Skeletal muscle tissue (tissue), 4 donors: ENCODE results near the gene EPB41L3. TPM values are rescaled to one million over a fixed set of nuclear protein-coding genes. Genes with fewer than 3 reads are reported as not detected.

Source experiments
- H3K27ac ChIP-seq: one replicate; pipeline ENCODE4 v1.7.0; 2013; ENCODE audit warnings: mild to moderate bottlenecking, low read depth, low read length, inconsistent platforms
- H3K27me3 ChIP-seq, 3 donors: one replicate each; pipeline ENCODE4 v1.7.0; 2013; ENCODE audit warnings: low read length in 3 of 3; ENCODE audit not compliant: control insufficient read depth in 3 of 3, insufficient read depth in 3 of 3
- H3K36me3 ChIP-seq, 3 donors: one replicate each; pipeline ENCODE4 v1.7.0; 2013; ENCODE audit warnings: low read length in 3 of 3; ENCODE audit not compliant: control insufficient read depth in 3 of 3, insufficient read depth in 3 of 3
- H3K4me1 ChIP-seq, 3 donors: one replicate each; pipeline ENCODE4 v1.7.0; 2013; ENCODE audit warnings: low read length in 3 of 3, mild to moderate bottlenecking in 3 of 3; ENCODE audit not compliant: control insufficient read depth in 3 of 3, insufficient read depth in 3 of 3
- H3K4me3 ChIP-seq, 3 donors: one replicate each; pipeline ENCODE4 v1.7.0; 2013; ENCODE audit warnings: low read length in 3 of 3
- H3K9ac ChIP-seq, 3 donors: one replicate each; pipeline ENCODE4 v1.7.0; 2013; ENCODE audit warnings: low read length in 3 of 3, mild to moderate bottlenecking in 3 of 3, moderate library complexity in 2 of 3, low read depth in 1 of 3
- H3K9me3 ChIP-seq, 3 donors: one replicate each; pipeline ENCODE4 v1.7.0; 2013; ENCODE audit warnings: low read length in 3 of 3; ENCODE audit not compliant: control insufficient read depth in 3 of 3
- total RNA-seq: library from RNA; depleted of rRNA; stranded (reverse); fragments of >200 nt; gene quantifications from one replicate; pipeline ENCODE4 v1.2.3, GENCODE V29; 2014
- donor health status: Osteomylitis.

Gene EPB41L3
- total RNA-seq, 1 donor from 2014 or later: 79.9 TPM

DNA sequence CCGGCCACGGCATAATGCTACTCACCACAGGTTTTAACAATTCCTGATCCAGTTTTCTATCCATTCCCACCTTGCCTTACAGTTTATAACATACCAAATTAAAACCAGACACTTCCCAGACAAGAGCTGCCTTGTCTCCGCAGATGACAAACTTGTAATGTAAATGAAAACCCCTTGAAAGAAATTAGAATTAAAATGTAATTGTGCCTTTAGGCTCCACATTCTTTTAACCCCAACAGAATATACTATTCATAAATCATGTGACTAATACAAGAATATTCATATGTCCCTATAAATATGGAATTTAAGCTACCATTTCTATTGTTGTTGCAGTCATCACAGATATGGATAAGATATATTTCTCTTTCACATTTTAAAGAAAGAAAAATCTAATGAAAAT is 178.4 kb downstream of the EPB41L3 start:
- Histone ChIP-seq H3K4me1 (no peaks in the 10 kb centered on the region), H3K27ac (no peak overlapping the region), H3K9me3 (no peaks in the 10 kb centered on the region), H3K9ac (no peak overlapping the region), H3K27me3 (no peaks in the 10 kb centered on the region), H3K36me3 (no peaks in the 10 kb centered on the region), H3K4me3 (no peak overlapping the region)

DNA sequence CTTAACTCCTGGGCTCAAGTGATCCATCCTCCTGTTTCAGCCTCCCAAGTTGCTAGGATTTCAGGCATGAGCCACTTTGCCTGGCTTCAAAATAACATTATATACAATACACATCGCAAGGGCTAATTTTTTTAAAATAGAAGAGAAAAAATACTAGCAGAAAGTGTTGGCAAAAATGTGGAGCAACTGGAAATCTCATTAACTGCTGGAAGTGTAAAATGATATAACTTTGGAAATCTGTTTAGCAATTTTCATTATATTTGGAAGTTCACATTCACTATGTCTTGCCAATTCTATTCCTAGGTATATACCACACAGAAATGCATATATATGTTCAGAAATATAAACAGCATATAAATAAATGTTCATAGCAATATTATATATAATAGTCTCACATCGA is 193.2 kb downstream of the EPB41L3 start:
- no peaks in the 10 kb centered on the region for H3K4me1 ChIP-seq
- no peak overlapping the region for H3K9ac ChIP-seq
- H3K9me3 ChIP-seq: no peaks in the 10 kb centered on the region
- H3K27ac ChIP-seq: no peak overlapping the region
- H3K36me3 ChIP-seq: no peaks in the 10 kb centered on the region
- H3K4me3 ChIP-seq: no peak overlapping the region
- no peaks in the 10 kb centered on the region for H3K27me3 ChIP-seq

Other genes starting within 250 kb of the EPB41L3 start
- gene ZBTB14, start 248.3 kb downstream of the EPB41L3 start, total RNA-seq: 6.8 TPM